Stimulated activated naive CD4-positive, alpha-beta T cell (primary cell): ENCODE results near the gene PDE4D.
"Not testable (repeated sequence)": the region's sequence is repeated elsewhere in the genome, so short reads cannot be mapped to it uniquely, and the experiment has no call there.

ENCODE experiments used
- DNase-seq, 6 experiments: peaks; one replicate each; lab custom pipeline; 2025; lab: John Stamatoyannopoulos, UW

Gene PDE4D

GRCh38 chr5:59799668-59800346, 93.7 kb downstream of the PDE4D start:
- peak in 3 of 6 experiments; percentile 17 to 58 (median 45) for DNase-seq

GRCh38 chr5:59798862-59799667, 94.5 kb downstream of the PDE4D start:
- DNase-seq, result no peak

GRCh38 chr5:59795141-59795540, 98.4 kb downstream of the PDE4D start:
- DNase-seq, result no peak

- no peak for DNase-seq
Measured at GRCh38 chr5:59792983-59793585, 100.4 kb downstream of the PDE4D start.

GRCh38 chr5:59791617-59792016, 101.9 kb downstream of the PDE4D start:
- DNase-seq, result no peak

GRCh38 chr5:59790776-59791475, 102.6 kb downstream of the PDE4D start:
- no peak for DNase-seq

GRCh38 chr5:59790376-59790775, 103.2 kb downstream of the PDE4D start:
- no peak for DNase-seq

- no peak for DNase-seq
Measured at GRCh38 chr5:59789894-59790293, 103.6 kb downstream of the PDE4D start.

- DNase-seq, result no peak
Measured at GRCh38 chr5:59789197-59789596, 104.3 kb downstream of the PDE4D start.

GRCh38 chr5:59786334-59786805, 107.2 kb downstream of the PDE4D start:
- no peak for DNase-seq

- DNase-seq, result no peak
Measured at GRCh38 chr5:59785676-59786333, 107.7 kb downstream of the PDE4D start.

- DNase-seq, result not testable (repeated sequence)
Measured at GRCh38 chr5:59784708-59785107, 108.8 kb downstream of the PDE4D start.

GRCh38 chr5:59783264-59783663, 110.3 kb downstream of the PDE4D start:
- no peak for DNase-seq

- DNase-seq, result no peak
Measured at GRCh38 chr5:59782856-59783255, 110.7 kb downstream of the PDE4D start.

- no peak for DNase-seq
Measured at GRCh38 chr5:59779453-59779852, 114.1 kb downstream of the PDE4D start.

GRCh38 chr5:59777028-59777427, 116.5 kb downstream of the PDE4D start:
- DNase-seq, result no peak

- no peak for DNase-seq
Measured at GRCh38 chr5:59773294-59773693, 120.2 kb downstream of the PDE4D start.

- DNase-seq, result no peak
Measured at GRCh38 chr5:59772757-59773156, 120.8 kb downstream of the PDE4D start.

GRCh38 chr5:59772206-59772605, 121.3 kb downstream of the PDE4D start:
- no peak for DNase-seq

GRCh38 chr5:59770953-59771352, 122.6 kb downstream of the PDE4D start:
- DNase-seq, result no peak

- DNase-seq, result no peak
Measured at GRCh38 chr5:59769832-59770231, 123.7 kb downstream of the PDE4D start.

GRCh38 chr5:59769041-59769360, 124.5 kb downstream of the PDE4D start:
- no peak for DNase-seq
